ENCODE measurements around the gene LRRC3. TPM values are rescaled to one million over a fixed set of nuclear protein-coding genes. Genes with fewer than 3 reads are reported as not detected.

Gene LRRC3
- total RNA-seq, 2 donors from 2014 or later: 1.6 to 7.1 TPM

GRCh38 chr21:44490405-44490804, 35.1 kb downstream of the LRRC3 start:
- 97% methylated on average over 19 of the region's 19 CpGs for WGBS
- Histone ChIP-seq H3K4me1 (replicated peaks) (no peaks in the 10 kb centered on the region), H3K9me3 (no peaks in the 10 kb centered on the region), H3K27ac (no peak overlapping the region), H3K36me3 (no peaks in the 10 kb centered on the region), H3K27me3 (replicated peaks; ENCODE audit: insufficient read depth) (no peaks in the 10 kb centered on the region), H3K4me3 (no peak overlapping the region)
- TF ChIP-seq POLR2A (IDR thresholded peaks at IDR 0.05): no peak
- TF ChIP-seq CTCF (IDR thresholded peaks at IDR 0.05): no peak
- no peak for TF ChIP-seq POLR2AphosphoS5 (IDR thresholded peaks at IDR 0.05)
- intact Hi-C loops (cut with DNase I): no loop called here
- DNase-seq (ENCODE audit: low spot score): no peak

GRCh38 chr21:44490816-44491215, 35.5 kb downstream of the LRRC3 start:
- Histone ChIP-seq H3K9me3 (no peaks in the 10 kb centered on the region), H3K27me3 (replicated peaks; ENCODE audit: insufficient read depth) (peaks cover 3% of the 10 kb centered on the region), H3K27ac (no peak overlapping the region), H3K4me1 (replicated peaks) (no peaks in the 10 kb centered on the region), H3K4me3 (no peak overlapping the region), H3K36me3 (no peaks in the 10 kb centered on the region)
- 78% methylated on average over 9 of the region's 9 CpGs for WGBS
- intact Hi-C loops (cut with DNase I): no loop called here
- DNase-seq (ENCODE audit: low spot score): no peak
- no peak for TF ChIP-seq POLR2A (IDR thresholded peaks at IDR 0.05)
- no peak for TF ChIP-seq CTCF (IDR thresholded peaks at IDR 0.05)
- TF ChIP-seq POLR2AphosphoS5 (IDR thresholded peaks at IDR 0.05): no peak

GRCh38 chr21:44492567-44493385, 37.5 kb downstream of the LRRC3 start:
- peaks cover 6% of the 10 kb centered on the region for H3K27me3 ChIP-seq (replicated peaks; ENCODE audit: insufficient read depth)
- whole genome bisulfite sequencing: 86% methylated on average over 9 of the region's 9 CpGs
- H3K4me3 ChIP-seq: no peak overlapping the region
- intact Hi-C loops (cut with DNase I): no loop called here
- no peaks in the 10 kb centered on the region for H3K9me3 ChIP-seq
- H3K4me1 ChIP-seq (replicated peaks): no peaks in the 10 kb centered on the region
- no peaks in the 10 kb centered on the region for H3K36me3 ChIP-seq
- no peak for DNase-seq (ENCODE audit: low spot score)
- TF ChIP-seq POLR2AphosphoS5 (IDR thresholded peaks at IDR 0.05): no peak
- TF ChIP-seq CTCF (IDR thresholded peaks at IDR 0.05): no peak
- TF ChIP-seq POLR2A (IDR thresholded peaks at IDR 0.05): no peak
- no peak overlapping the region for H3K27ac ChIP-seq

GRCh38 chr21:44494418-44494817, 39.1 kb downstream of the LRRC3 start:
- Histone ChIP-seq H3K27me3 (replicated peaks; ENCODE audit: insufficient read depth) (peaks cover 12% of the 10 kb centered on the region), H3K4me1 (replicated peaks) (no peaks in the 10 kb centered on the region), H3K36me3 (no peaks in the 10 kb centered on the region), H3K4me3 (no peak overlapping the region), H3K27ac (no peak overlapping the region), H3K9me3 (no peaks in the 10 kb centered on the region)
- intact Hi-C loops (cut with DNase I): no loop called here
- DNase-seq (ENCODE audit: low spot score): no peak
- TF ChIP-seq POLR2AphosphoS5 (IDR thresholded peaks at IDR 0.05): no peak
- TF ChIP-seq POLR2A (IDR thresholded peaks at IDR 0.05): no peak
- no peak for TF ChIP-seq CTCF (IDR thresholded peaks at IDR 0.05)
- WGBS: 96% methylated on average over 17 of the region's 17 CpGs

GRCh38 chr21:44494956-44495355, 39.6 kb downstream of the LRRC3 start:
- TF ChIP-seq POLR2AphosphoS5 (IDR thresholded peaks at IDR 0.05): no peak
- no peak for TF ChIP-seq POLR2A (IDR thresholded peaks at IDR 0.05)
- TF ChIP-seq CTCF (IDR thresholded peaks at IDR 0.05): no peak
- H3K9me3 ChIP-seq: no peaks in the 10 kb centered on the region
- 78% methylated on average over 13 of the region's 13 CpGs for WGBS

More at GRCh38 chr21:44494956-44495355, 39.6 kb downstream of the LRRC3 start:
- H3K4me1 ChIP-seq (replicated peaks): no peaks in the 10 kb centered on the region
- intact Hi-C loops (cut with DNase I): no loop called here
- no peak overlapping the region for H3K27ac ChIP-seq
- H3K36me3 ChIP-seq: no peaks in the 10 kb centered on the region
- no peak overlapping the region for H3K4me3 ChIP-seq
- no peak for DNase-seq (ENCODE audit: low spot score)
- H3K27me3 ChIP-seq (replicated peaks; ENCODE audit: insufficient read depth): peaks cover 12% of the 10 kb centered on the region

Measured in prostate gland (tissue), 2 donors.